HEK293T (cell line): ENCODE measurements around the gene GGA1.

Experiments used
- CTCF ChIA-PET: fragments of 350-600 bp; formaldehyde crosslinking; extraction: SDS; loops from one replicate; lab custom pipeline; 2021; ENCODE audit warnings: antibody characterized with exemption, inconsistent platforms; lab: Yijun Ruan, JAX
- POLR2A ChIA-PET: fragments of 350-600 bp; formaldehyde crosslinking; extraction: SDS; loops from one replicate; lab custom pipeline; 2020; ENCODE audit warnings: antibody characterized with exemption, inconsistent platforms; lab: Yijun Ruan, JAX
- DNase-seq: peaks from one replicate; pipeline ENCODE4 v3.0.0; 2012; ENCODE audit warnings: mixed read lengths; ENCODE audit errors: extremely low spot score
- ARNT ChIP-seq: fragments of 450-650 bp; IDR thresholded peaks from 2 replicates; pipeline ENCODE4 v1.6.1; 2017; ENCODE audit warnings: mild to moderate bottlenecking
- BHLHE40 ChIP-seq: fragments of 450-650 bp; IDR thresholded peaks from 2 replicates; pipeline ENCODE4 v1.6.1; 2016; ENCODE audit warnings: mild to moderate bottlenecking, moderate library complexity, borderline replicate concordance
- CTBP1 ChIP-seq: fragments of 450-650 bp; IDR thresholded peaks from 2 replicates; pipeline ENCODE4 v1.6.1; 2016; ENCODE audit warnings: borderline replicate concordance
- ELF4 ChIP-seq: fragments of 450-650 bp; IDR thresholded peaks from 2 replicates; pipeline ENCODE4 v1.6.1; 2017; ENCODE audit warnings: antibody characterized with exemption
- FOXA1 ChIP-seq: fragments of 450-650 bp; IDR thresholded peaks from 2 replicates; pipeline ENCODE4 v1.6.1; 2016; ENCODE audit warnings: mild to moderate bottlenecking
- FOXK2 ChIP-seq: fragments of 450-650 bp; IDR thresholded peaks from 2 replicates; pipeline ENCODE4 v1.6.1; 2016; ENCODE audit warnings: mild to moderate bottlenecking
- FOXM1 ChIP-seq: fragments of 450-650 bp; IDR thresholded peaks from 2 replicates; pipeline ENCODE4 v1.6.1; 2017; ENCODE audit warnings: mild to moderate bottlenecking, borderline replicate concordance
- HDGF ChIP-seq: fragments of 450-650 bp; IDR thresholded peaks from 2 replicates; pipeline ENCODE4 v1.6.1; 2017; ENCODE audit warnings: antibody characterized with exemption, borderline replicate concordance
- L3MBTL2 ChIP-seq: fragments of 450-650 bp; conservative IDR thresholded peaks from 2 replicates; pipeline ENCODE4 v1.6.1; 2016; ENCODE audit warnings: mild to moderate bottlenecking
- LEF1 ChIP-seq: fragments of 450-650 bp; IDR thresholded peaks from 2 replicates; pipeline ENCODE4 v1.6.1; 2017; ENCODE audit warnings: mild to moderate bottlenecking, borderline replicate concordance
- NFRKB ChIP-seq: fragments of 450-650 bp; IDR thresholded peaks from 2 replicates; pipeline ENCODE4 v1.6.1; 2016; ENCODE audit warnings: mild to moderate bottlenecking, moderate library complexity
- PKNOX1 ChIP-seq: fragments of 450-650 bp; IDR thresholded peaks from 2 replicates; pipeline ENCODE4 v1.6.1; 2016
- SP1 ChIP-seq: fragments of 450-650 bp; IDR thresholded peaks from 2 replicates; pipeline ENCODE4 v1.6.1; 2017
- SUZ12 ChIP-seq: fragments of 450-650 bp; IDR thresholded peaks from 2 replicates; pipeline ENCODE4 v1.6.1; 2016; ENCODE audit warnings: mild to moderate bottlenecking
- TARDBP ChIP-seq: fragments of 450-650 bp; IDR thresholded peaks from 2 replicates; pipeline ENCODE4 v1.6.1; 2016
- ZNF384 ChIP-seq: fragments of 450-650 bp; IDR thresholded peaks from 2 replicates; pipeline ENCODE4 v1.6.1; 2016

The GGA1 gene

DNA sequence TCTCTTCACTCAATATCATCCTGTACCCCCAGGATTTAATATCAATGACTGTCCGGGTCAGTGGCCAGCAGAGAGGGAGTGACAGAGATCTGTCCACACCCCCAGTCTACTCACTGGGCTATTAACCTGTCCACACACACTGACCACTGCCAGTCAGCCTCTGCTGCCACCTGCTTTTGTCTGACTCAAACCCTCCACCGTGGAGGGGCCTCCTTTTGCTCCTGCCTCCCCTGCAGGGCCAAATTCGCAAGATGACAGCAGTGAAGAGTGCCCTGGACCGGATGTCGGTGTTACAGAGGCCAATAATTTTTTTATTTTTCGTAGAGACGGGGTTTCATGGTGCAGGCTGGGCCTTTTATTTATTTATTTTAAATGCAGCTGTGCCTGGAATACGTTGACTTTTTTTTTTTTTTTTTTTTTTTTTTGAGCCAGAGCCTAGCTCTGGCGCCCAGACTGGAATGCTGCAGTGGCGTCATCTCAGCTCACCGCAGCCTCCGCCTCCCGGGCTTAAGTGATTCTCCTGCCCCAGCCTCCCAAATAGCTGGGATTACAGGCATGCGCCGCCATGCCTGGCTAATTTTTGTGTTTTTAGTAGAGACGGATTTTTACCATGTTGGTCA lies 55.0 kb downstream of the GGA1 start:
- CTCF ChIA-PET = interaction anchor here (0.6 to 1.2 kb wide), 2 partner anchors 20 to 232 kb away, joined by 3 read pairs; no protein-coding TSS in a partner anchor
- no peak for DNase-seq
- POLR2A ChIA-PET = no interaction called here
- no peak for TF ChIP-seq SP1
- no peak for TF ChIP-seq CTBP1
- no peak for TF ChIP-seq ELF4
- TF ChIP-seq ZNF384 = peak; percentile 80
- TF ChIP-seq HDGF = no peak
- TF ChIP-seq FOXK2 = no peak
- no peak for TF ChIP-seq FOXA1
- TF ChIP-seq NFRKB = no peak

GRCh38 chr22:37664249-37665101 lies 55.8 kb downstream of the GGA1 start:
- TF ChIP-seq FOXA1 = no peak
- POLR2A ChIA-PET = no interaction called here
- no peak for DNase-seq
- CTCF ChIA-PET = interaction anchor here (1.2 kb wide), 1 partner anchor 21 kb away, joined by 3 read pairs; no protein-coding TSS in a partner anchor

- DNase-seq = no peak
- ChIA-PET CTCF (no interaction called here), POLR2A (interaction anchor here (1.0 kb wide), 1 partner anchor 10 kb away, joined by 3 read pairs; the partner anchor contains the start of gene LGALS1)
- TF ChIP-seq BHLHE40 (no peak), L3MBTL2 (no peak), ARNT (no peak), NFRKB (no peak), CTBP1 (no peak)
These were observed 56.9 kb downstream of the GGA1 start for GRCh38 chr22:37665487-37665886.

DNA sequence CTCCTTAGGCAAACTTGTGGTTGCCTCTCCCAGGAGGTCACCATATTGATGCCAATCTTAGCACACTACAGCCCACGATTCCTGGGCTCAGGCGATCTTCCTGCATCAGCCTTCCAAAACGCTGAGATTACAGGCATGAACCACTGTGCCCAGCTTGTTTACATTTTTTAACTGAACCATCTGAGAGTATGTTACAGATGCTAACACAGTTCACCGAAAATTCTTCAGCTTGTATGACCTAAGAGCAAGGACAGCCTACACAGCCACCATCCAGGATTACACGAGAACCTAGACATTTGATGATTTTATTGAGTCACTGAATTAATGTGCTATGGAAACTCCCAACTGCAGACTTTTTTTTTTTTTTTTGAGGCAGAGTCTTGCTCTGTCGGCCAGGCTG lies 61.0 kb downstream of the GGA1 start:
- POLR2A ChIA-PET = interaction anchor here (0.7 to 8.9 kb wide), 2 partner anchors 9 to 290 kb away, joined by 3 to 105 read pairs; partner anchors contain the start of gene PDXP
- CTCF ChIA-PET = interaction anchor here (0.7 to 3.2 kb wide), 2 partner anchors 27 to 33 kb away, joined by 3 to 9 read pairs; no protein-coding TSS in a partner anchor
- DNase-seq = no peak
- no peak for TF ChIP-seq NFRKB
- no peak for TF ChIP-seq CTBP1
- TF ChIP-seq ELF4 = no peak
- TF ChIP-seq ARNT = no peak
- no peak for TF ChIP-seq PKNOX1
- no peak for TF ChIP-seq LEF1
- no peak for TF ChIP-seq SUZ12
- TF ChIP-seq FOXM1 = no peak
- TF ChIP-seq ZNF384 = no peak
- TF ChIP-seq FOXK2 = no peak
- no peak for TF ChIP-seq FOXA1
- no peak for TF ChIP-seq SP1
- TF ChIP-seq L3MBTL2 = no peak
- TF ChIP-seq HDGF = no peak
- TF ChIP-seq BHLHE40 = no peak
- no peak for TF ChIP-seq TARDBP

- no peak for TF ChIP-seq TARDBP
- POLR2A ChIA-PET = interaction anchor here (8.9 kb wide), 1 partner anchor 12 kb away, joined by 105 read pairs; the partner anchor contains the start of gene PDXP
- CTCF ChIA-PET = interaction anchor here (1.0 to 1.5 kb wide), 3 partner anchors 9 to 80 kb away, joined by 3 to 4 read pairs (median 4); no protein-coding TSS in a partner anchor
- DNase-seq = no peak
These were observed 63.7 kb downstream of the GGA1 start for GRCh38 chr22:37672206-37672919.

- TF ChIP-seq HDGF (no peak), ELF4 (no peak), FOXK2 (no peak), L3MBTL2 (no peak), SP1 (no peak), TARDBP (no peak), FOXA1 (no peak), NFRKB (no peak), BHLHE40 (no peak), CTBP1 (no peak), FOXM1 (no peak)
- ChIA-PET CTCF (interaction anchor here (1.0 kb wide), 1 partner anchor 81 kb away, joined by 4 read pairs; no protein-coding TSS in a partner anchor), POLR2A (interaction anchor here (8.9 kb wide), 1 partner anchor 13 kb away, joined by 105 read pairs; the partner anchor contains the start of gene PDXP)
- DNase-seq = no peak
These were observed 64.4 kb downstream of the GGA1 start for GRCh38 chr22:37672920-37673455.
